HG02981 (cell line): ENCODE data around the gene WWOX.

ENCODE experiments used
- ATAC-seq: cut with Tn5 transposase; IDR thresholded peaks from one replicate; pipeline ENCODE4 v1.9.1; 2021; ENCODE audit warnings: mild to moderate bottlenecking, moderate library complexity; ENCODE audit not compliant: unreplicated experiment

The WWOX gene

DNA sequence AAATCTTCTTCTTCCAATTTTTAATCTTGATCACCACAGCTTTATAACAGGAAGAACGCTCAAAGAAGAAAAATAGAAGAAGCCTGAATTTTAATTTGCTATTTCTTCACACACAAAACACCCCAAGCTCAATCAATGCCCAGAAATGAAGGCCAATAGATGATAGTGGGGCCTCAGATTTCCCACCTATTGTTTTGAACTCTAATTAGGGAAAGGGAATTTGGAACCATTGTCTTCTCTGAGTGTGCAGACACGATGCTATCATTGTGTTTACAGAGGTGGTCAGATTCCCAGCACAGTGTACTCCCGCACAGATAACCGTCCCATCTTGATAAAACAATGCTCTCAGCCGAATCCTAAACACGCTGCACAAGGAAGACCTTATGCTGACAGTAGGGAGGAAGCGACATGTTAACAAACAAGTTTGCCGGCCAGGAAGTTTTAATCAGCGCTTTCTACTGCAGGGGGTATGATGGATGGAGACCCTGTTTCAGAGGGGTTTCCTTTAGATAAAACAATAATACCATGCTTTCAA is 816.4 kb downstream of the WWOX start:
- no peak for ATAC-seq

DNA sequence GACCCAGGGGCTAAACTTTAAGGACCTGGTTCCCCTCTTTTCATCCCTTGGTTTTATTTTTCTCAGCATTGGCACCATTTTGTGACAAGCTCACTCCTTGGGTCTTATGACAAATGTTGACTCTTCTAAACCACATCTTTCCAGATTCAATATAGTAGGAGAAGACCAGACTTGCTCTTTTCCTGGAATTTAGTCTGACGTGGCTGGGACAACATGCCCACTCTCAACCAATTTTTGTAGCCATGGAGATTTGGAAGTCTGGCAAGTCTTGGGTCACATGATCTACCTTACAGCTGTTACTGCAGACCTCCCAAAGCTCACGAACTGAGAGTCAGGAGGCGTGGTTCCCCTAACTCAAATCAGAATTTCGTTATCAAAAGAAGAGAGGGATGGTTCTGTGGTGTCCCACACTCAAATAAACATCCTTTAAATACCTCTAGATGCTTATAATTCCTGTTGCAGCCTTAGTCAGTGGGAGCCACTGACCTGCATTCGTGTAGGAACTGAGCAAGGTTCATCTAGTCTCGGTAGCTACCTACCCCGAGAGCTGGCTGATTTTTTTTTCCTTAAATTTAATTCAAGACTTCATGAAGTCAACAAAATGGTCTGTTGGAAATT is 817.6 kb downstream of the WWOX start:
- ATAC-seq, result no peak

DNA sequence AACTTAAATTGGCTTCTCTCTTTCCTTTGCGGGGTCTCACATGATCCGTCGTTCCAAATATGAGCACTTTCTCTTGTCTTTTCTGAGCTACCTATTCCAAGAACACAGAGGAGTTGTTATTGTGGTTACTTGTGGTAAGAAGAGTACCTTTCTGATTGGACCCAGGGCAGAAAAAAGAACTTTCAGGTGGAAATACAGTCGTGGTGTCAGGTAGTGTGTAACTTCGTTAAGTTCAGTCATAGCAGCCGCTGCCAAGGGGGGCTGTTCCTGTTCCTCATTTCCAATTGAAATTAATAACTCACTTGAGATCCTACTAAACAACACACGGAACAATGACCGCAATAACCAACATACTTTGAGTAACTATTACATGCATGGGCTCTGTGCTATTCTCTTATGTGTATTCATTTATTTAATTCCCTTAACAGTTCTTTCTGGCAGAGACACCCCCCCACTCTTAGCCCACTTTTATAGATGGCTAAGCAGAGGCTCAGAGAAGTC is 819.4 kb downstream of the WWOX start:
- no peak for ATAC-seq

DNA sequence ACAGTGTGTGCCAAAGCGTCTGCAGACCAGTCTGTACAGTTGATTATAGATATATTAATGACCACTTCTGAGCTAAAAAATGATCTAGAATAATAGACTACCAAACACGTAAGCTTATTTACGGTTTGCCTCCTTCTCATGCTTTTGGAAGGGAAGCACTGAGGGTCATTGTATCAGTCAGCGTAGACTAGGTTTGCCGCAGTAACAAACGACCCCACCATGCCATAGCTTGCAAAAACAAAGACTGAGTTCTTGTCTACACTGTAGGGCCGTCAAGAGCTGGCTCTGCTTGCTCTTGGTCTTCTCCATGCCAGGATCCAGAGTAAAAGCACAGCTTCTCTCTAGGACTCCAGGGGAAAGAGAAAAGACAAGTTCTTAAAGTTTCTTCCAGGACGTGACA is 820.4 kb downstream of the WWOX start:
- ATAC-seq, result no peak

DNA sequence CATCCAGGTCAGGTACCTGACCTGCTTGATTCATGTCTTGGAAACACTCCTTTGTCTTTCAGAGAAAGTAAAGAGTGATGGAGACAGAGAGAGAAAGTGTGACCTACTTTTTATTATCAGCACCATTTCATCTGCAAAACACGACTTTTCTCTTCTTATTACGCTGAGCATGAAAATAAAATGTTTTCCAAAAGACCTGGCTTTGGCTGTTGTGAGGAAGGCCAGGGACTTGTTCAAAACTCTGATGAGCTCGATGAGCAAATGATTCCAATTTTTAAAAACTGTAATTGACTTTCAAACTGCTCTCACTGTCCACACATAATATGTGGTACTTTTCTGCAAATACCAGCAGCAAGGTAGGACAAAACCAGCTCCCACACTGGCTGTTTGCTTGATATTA is 821.2 kb downstream of the WWOX start:
- ATAC-seq, result no peak

DNA sequence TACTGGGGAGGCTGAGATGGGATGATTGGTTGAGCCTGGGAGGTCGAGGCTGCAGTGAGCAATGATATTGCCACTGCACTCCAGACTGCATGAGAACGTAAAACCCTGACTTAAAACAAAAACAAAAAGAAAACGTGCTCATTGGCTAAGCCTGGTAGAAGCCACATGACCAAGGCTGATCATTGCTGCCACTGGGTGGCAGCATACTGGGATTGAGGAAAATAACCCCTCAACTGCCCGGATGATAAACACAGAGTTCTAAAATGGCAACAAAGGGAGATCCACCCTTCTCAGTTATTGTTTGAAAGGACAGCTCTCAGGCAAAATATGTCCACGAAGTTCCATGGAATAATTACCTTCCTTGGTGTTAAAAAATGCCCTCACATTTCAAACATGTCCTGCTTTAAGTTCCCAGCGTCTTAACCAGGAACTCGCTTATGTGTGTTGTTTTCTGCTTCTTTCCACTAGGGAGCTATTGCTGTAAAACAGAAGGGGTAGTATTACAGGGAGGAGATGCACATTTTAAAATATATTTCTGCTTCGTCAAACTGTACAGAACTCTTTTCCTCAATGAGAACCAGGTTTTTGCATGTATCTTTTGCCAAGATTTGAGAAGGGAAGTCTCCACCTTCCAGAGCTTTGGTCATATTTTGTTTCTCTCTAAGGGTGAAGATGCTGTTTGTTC is 825.8 kb downstream of the WWOX start:
- ATAC-seq, result no peak

DNA sequence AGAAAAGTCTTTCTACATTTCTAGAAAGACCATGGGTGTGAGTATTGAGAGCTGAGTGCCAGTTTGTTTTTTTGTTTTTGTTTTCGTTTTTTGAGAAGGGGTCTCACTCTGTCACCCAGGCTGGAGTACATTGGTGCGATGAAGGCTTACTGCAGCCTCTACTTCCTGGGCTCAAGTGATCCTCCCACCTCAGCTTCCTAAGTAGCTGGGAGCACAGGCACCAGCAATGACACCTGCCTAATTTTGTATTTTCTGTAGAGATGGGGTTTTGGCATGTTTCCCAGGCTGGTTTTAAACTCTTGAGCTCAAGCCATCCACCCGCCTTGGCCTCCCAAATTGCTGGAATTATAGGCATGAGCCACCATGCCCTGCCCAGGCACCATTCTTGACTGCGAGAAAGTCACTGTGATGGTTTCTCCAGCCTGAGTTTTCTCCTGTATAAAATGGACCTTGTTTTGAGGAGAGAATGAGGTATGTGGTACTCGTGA is 827.3 kb downstream of the WWOX start:
- ATAC-seq, result no peak

DNA sequence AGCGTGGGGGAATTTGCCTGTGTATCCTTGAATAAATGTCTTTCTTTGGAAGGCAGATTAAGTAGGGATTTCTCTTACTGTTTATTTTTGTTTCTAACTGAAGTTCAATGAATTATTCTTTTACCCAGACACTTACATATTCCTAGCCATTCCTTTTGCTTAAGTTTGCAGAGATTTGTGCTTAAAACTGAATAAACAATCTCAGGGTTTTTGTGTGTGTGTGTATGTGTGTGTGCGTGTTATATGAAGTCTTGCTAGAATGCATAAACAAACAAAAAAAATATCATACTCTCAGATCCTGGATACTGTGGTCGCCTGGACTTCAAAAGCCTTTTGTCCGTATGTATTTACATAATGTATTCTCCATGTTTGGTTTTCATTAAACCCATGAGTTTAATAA is 828.3 kb downstream of the WWOX start:
- ATAC-seq, result no peak

DNA sequence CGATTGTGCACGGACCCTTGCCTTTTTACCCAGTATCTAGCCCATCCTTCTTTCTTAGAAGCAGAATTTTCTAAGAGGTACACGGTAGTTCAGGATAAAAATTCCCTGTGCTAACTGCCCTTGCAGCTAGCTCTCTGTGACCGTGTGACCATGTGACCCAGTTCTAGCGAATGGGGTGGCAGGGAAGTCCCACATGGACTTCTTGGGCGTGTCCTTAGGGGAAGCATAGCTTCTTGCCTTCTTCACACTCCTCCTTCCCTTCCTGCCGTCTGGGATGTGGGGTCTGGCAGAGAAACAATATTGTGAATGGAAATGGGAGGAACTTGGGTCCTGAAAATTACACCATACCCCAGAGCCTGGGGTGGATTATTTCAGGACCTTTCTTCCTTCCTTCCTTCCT is 830.4 kb downstream of the WWOX start:
- ATAC-seq, result no peak

DNA sequence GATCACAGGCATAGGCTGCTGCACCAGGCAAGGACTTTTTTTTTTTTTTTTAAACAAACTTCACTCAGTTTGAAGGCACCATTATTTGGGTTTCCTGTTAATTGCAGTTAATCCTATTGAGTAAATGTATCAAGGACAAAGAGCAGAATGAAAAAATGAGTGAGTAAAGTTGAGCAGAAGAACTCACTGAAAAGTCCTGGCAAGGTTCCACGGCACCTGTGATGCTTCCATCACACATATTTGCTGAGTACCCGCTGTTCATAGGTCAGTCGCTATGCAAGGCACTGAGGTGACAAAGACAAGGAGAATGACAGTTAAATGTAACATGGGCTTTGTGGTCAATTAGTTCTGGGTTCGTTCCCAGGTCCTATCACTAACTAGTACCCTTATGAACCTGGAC is 831.1 kb downstream of the WWOX start:
- ATAC-seq, result no peak

DNA sequence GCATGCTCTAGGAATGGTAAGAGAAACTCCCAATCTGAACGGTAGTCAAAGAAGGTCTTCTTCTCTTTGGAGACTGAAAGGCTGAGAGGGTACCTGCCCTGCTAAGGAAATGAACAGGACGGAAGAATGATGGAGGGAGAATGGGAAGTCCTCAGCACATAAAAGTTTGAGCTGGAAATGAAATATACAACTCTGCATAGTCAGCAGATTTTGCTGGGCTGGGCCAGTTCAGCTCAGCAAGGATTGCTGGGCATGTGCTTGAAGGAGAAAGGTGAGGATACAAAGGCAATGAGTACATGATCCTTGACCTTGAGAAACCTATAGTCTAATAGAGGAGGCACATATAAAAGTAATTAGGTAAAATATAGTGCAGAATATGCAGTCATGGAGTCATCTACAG is 831.8 kb downstream of the WWOX start:
- no peak for ATAC-seq

DNA sequence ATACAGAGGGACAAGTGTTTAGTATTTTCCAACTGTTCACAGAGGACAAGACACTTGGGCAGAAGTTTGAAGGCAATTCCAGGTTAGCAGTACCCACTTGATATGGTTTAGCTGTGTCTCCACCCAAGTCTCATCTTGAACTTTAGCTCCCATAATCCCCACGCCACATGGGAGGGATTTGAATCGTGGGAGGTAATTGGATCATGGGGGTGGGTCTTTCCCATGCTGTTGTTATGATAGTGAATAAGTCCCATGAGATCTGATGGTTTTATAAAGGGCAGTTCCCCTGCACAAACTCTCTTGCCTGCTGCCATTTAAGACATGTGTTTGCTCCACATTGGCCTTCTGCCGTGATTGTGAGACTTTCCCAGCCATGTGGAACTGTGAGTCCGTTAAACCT is 832.2 kb downstream of the WWOX start:
- no peak for ATAC-seq

DNA sequence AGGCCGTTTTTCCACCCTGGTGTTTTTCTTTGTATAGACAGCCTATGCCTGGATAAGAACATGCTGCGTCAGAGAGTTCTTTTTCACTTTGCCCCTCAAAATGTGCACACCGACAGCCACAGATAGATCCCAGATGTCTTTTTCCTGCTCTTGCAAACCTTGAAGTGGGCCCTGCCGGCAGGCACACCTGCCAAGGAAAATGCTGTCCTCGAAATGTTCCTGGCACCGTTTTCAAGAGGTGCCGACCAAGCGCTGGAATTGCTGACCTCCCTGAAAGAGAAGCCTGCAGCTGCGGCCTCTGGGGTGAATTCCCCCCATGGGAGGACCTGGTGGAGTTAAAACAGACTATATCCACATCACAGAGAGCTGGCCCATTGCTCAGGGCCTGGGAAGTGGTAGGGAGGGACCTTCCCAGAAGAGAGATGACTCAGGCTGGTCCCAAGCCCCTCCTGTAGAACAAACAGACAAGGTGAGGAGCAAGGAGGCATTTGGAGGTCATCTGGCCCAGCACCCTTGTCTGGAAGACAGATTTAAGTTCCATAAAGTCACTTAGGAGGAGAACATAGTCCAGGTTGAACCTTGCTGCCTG is 833.0 kb downstream of the WWOX start:
- no peak for ATAC-seq

DNA sequence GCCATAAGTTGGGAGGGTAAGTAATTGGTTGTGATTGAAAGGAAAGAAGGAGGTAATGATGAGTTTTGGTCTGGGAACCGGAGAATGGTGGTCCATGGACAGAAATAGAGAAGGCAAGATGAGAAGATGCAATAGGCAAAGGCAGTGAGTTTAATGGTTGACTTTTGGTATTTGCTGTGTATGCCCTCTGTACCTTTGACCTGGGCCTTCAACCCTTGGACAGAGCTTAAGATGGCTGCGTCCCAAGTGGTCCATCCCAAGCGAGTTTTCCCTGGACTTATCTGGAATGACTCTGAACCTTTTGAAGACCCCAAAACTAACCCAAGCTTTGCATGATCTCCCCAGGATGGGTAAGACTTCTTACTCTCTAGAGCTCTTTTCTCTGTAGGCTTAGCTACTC is 836.6 kb downstream of the WWOX start:
- no peak for ATAC-seq

DNA sequence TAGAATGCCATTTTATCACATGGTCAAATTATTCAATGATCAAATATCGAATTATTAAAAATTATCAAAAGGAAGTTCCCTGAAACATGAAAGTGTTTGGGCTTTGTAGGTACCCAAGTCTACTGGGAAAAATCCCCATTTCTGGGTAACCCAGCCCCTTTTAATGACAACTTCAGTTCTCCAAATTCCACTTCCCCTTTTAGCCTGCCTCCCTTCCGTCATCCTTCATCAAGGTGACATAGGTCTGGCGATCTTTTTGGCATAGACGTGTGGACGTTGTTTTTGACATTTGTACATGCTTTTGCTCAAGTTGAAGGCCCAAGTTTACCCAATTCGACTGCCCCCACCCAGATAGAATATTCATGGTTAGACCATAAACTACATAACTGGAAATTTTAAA is 840.1 kb downstream of the WWOX start:
- ATAC-seq, result no peak

DNA sequence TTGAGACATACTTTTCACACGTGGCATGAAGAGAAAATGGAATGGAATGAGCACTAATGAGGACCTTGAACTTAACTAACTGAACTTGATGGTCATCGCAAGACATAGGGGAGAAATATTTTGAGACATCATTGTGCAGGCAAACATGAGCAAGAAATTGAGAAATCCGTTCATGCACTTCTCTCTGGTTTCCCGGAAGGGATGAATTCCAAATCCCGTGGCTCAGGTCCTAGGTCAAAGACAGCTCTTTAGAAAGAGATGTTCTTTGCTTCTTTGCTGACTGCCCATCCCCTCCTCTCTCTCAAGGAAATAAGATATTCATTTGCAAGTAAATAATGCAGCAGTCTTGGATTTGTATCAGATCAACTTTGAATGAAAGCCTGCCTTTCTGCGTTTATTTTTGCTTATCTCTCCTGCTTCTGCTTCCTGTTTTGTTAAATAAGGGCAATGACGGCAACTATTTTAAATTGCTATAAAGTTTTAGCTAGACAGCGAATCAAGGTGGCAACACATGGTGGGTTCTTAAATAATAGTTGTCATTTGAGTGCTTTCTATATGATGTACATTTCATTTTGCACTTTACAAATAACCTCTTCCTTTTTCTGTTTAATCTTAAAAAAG is 843.3 kb downstream of the WWOX start:
- ATAC-seq, result no peak

DNA sequence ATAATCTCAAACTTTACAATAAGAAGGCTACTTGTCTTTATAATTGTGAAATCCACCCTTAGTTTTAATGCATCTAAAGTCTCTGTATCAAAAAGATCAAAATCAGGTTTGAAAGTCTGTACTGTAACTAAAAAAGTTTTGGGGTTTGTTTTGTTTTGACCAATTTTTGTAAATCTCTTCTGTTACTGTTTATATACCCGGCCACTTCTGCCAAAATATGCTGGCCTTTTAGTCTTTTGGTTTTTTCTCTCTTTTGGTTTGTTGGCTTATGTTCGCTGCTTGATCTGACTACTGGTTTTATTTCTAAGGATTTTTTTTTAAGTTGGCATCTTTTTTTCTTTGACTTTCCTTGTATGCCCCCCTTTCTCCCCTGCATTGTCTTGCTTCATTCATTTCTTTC is 845.9 kb downstream of the WWOX start:
- no peak for ATAC-seq

DNA sequence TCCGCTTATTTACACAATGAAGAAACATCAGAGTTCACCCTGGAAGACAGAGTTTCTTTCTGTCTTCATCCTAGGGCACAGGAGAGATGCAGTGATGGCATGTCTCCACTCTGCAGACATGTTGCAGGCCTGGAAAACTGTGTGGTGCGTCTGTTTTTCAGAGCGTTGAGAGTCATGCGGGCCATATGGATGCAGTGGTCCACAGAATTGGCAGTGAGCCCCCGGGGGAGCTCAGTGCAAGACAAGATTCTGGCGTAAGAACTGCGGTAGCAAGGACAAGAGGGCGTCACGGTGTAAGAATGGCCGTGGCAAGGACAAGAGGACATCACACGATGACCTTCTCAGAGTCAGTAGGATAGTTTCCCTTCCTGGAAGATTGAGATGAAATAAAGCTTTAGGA is 847.1 kb downstream of the WWOX start:
- no peak for ATAC-seq

DNA sequence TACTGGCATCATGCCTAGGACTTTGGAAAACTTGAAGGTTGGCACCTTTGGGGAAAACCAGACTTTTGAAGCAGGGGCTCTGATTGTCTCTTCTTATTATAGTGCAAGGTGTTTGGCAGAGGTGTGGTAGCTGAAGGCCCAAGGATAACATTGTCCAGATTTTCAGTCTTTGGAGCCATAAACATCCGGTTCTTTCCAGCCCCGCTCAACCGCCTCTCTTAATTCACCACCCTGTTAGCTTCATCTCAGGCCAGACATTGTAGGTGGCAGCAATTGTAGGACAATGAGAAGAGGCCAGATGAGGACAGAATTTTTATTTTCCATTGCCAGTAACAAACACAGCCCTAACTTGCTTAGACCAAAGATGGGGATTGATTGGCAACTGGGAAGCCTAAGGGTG is 851.3 kb downstream of the WWOX start:
- no peak for ATAC-seq

DNA sequence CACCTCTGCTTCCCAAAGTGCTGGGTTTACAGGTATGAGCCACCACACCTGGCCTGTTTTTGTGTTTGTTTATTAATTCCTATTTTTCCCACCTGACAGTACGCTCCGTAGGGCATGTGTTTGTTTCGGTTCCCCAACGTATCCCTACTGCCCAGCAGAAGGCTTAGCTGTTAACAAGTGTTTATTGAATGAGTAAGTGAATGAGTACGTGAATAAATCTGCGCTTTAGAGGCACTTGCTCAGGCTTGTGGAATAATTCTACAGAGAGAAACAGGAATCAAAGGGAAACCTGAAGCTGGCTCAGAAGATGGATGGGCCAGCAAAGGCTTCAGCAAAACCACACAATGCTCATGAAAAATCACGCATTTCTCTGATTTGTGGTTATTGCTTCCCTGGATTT is 853.2 kb downstream of the WWOX start:
- ATAC-seq, result no peak

DNA sequence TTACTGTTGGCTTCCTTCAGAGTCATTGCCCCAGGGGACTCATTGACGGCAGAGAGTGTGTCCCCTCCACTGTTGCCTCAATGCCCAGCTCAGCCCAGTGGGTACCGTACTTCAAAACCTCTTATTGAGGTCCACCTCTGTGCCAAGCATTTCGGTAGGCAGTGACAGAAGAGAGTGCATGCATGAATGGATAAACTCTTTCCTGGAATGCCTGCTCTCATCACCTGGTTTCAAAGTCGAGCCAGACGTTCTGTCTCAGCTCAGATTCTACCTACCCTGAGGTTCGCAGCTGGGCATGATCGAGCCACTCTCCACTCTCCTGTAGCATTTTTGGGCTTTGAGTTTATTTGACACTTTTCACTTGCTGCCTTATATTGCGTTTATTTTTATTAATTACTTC is 854.1 kb downstream of the WWOX start:
- ATAC-seq, result no peak

DNA sequence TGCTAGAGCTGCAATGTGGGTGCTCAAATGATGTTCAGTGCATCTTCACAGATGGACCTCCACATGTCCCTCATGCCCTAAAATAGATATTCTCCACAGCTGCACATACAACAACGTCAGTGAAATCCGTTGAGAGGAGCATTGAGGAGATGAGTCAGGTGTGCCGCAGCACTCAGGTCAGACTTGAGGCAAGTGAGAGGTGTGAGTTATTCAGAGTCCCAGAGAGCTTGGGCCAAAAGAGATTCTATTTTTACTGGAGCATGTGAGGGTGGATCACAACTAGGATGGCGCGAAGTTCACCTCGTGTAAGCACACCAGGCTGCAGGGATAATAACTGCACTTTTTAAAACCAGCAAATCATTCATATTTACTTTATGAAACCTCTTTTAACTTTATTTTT is 855.8 kb downstream of the WWOX start:
- ATAC-seq, result no peak
